CD4-positive, alpha-beta T cell treated with Interleukin-15 for 1 hour (primary cell): ENCODE measurements around the gene TMEM178B.
"Not testable (repeated sequence)": the region's sequence is repeated elsewhere in the genome, so short reads cannot be mapped to it uniquely, and the experiment has no call there.

Experiments used
- DNase-seq: peaks from one replicate; pipeline ENCODE4 v3.0.0-alpha.2; 2020

The TMEM178B gene

GRCh38 chr7:141185369-141185967 is 111.6 kb downstream of the TMEM178B start:
- DNase-seq, result no peak

GRCh38 chr7:141189231-141189630 is 115.4 kb downstream of the TMEM178B start:
- no peak for DNase-seq

- no peak for DNase-seq
These were observed 116.6 kb downstream of the TMEM178B start for GRCh38 chr7:141190495-141190894.

GRCh38 chr7:141191277-141191676 is 117.4 kb downstream of the TMEM178B start:
- DNase-seq, result no peak

- DNase-seq, result no peak
These were observed 119.2 kb downstream of the TMEM178B start for GRCh38 chr7:141193066-141193465.

GRCh38 chr7:141195722-141196121 is 121.9 kb downstream of the TMEM178B start:
- not testable (repeated sequence) for DNase-seq

GRCh38 chr7:141198194-141198958 is 124.5 kb downstream of the TMEM178B start:
- DNase-seq, result no peak

- DNase-seq, result no peak
These were observed 126.6 kb downstream of the TMEM178B start for GRCh38 chr7:141200191-141201108.

GRCh38 chr7:141201145-141201885 is 127.5 kb downstream of the TMEM178B start:
- DNase-seq, result no peak

GRCh38 chr7:141202535-141202934 is 128.7 kb downstream of the TMEM178B start:
- no peak for DNase-seq

GRCh38 chr7:141203177-141203576 is 129.3 kb downstream of the TMEM178B start:
- no peak for DNase-seq

GRCh38 chr7:141203586-141203985 is 129.7 kb downstream of the TMEM178B start:
- no peak for DNase-seq

- no peak for DNase-seq
These were observed 133.8 kb downstream of the TMEM178B start for GRCh38 chr7:141207661-141208060.

GRCh38 chr7:141208539-141208938 is 134.7 kb downstream of the TMEM178B start:
- no peak for DNase-seq

- DNase-seq, result no peak
These were observed 135.6 kb downstream of the TMEM178B start for GRCh38 chr7:141209454-141209853.

GRCh38 chr7:141210862-141211261 is 137.0 kb downstream of the TMEM178B start:
- no peak for DNase-seq

GRCh38 chr7:141213226-141213625 is 139.4 kb downstream of the TMEM178B start:
- DNase-seq, result no peak

GRCh38 chr7:141217938-141218337 is 144.1 kb downstream of the TMEM178B start:
- DNase-seq, result no peak

GRCh38 chr7:141218941-141219340 is 145.1 kb downstream of the TMEM178B start:
- DNase-seq, result no peak

- no peak for DNase-seq
These were observed 146.5 kb downstream of the TMEM178B start for GRCh38 chr7:141220263-141220880.

- DNase-seq, result no peak
These were observed 147.2 kb downstream of the TMEM178B start for GRCh38 chr7:141221007-141221612.
